GM23338 (cell line): ENCODE results near the gene CARMIL1.

Experiments
- CTCF ChIP-seq, 2 experiments: fragments of 200-600 bp in 1 of 2; sonication (generic) in 1 of 2; conservative IDR thresholded peaks; 2 replicates each; pipeline versions ENCODE4 v1.5.1 to v1.6.1; 2016 to 2017; ENCODE audit warnings: antibody characterized with exemption in 2 of 2, low read depth in 2 of 2, mild to moderate bottlenecking in 2 of 2, moderate library complexity in 1 of 2
- EZH2 ChIP-seq: fragments of 200-600 bp; sonication (generic); IDR thresholded peaks from one replicate; pipeline ENCODE4 v1.8.0; 2017; ENCODE audit warnings: antibody characterized with exemption, mild to moderate bottlenecking, low read depth; ENCODE audit not compliant: unreplicated experiment
- EZH2phosphoT487 ChIP-seq: fragments of 200-600 bp; sonication (generic); IDR thresholded peaks from one replicate; pipeline ENCODE4 v1.8.1; 2018; ENCODE audit warnings: antibody characterized with exemption; ENCODE audit not compliant: unreplicated experiment

GRCh38 chr6:25404693-25405169 is 125.6 kb downstream of the CARMIL1 start:
- TF ChIP-seq CTCF (conservative IDR thresholded peaks at IDR 0.05; ENCODE audit: low read depth in 2 of 2) (no peak), EZH2phosphoT487 (no peak), EZH2 (no peak)
